ENCODE data around the gene NAALADL2. TPM values are rescaled to one million over a fixed set of nuclear protein-coding genes. Genes with fewer than 3 reads are reported as not detected.
"Not testable (repeated sequence)": the region's sequence is repeated elsewhere in the genome, so short reads cannot be mapped to it uniquely, and the experiment has no call there.

The NAALADL2 gene
- total and polyA plus RNA-seq, 8 donors, result 0.76 to 15.4 (median 7.9) TPM

DNA sequence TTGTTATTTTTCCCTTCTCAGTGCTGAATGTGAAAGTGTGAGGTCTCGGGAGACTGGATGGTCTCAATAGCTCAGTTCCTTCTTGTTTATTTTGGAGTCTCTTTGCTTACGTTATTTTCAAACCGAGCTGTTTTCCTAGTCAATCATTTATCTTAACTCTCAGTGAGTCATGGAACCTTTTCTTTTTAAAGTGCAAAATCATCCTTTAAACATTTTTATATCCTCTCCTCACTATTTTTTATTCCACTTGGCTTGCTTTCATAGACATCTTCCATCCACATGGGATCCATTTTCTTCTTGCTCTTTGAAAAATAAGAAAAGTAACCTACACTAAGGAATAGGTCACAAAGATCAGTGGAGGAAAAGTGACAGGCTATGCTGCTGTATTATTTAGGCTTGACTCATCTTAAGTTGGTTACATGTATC lies 497.8 kb downstream of the NAALADL2 start:
- TF ChIP-seq, protein P1, sequence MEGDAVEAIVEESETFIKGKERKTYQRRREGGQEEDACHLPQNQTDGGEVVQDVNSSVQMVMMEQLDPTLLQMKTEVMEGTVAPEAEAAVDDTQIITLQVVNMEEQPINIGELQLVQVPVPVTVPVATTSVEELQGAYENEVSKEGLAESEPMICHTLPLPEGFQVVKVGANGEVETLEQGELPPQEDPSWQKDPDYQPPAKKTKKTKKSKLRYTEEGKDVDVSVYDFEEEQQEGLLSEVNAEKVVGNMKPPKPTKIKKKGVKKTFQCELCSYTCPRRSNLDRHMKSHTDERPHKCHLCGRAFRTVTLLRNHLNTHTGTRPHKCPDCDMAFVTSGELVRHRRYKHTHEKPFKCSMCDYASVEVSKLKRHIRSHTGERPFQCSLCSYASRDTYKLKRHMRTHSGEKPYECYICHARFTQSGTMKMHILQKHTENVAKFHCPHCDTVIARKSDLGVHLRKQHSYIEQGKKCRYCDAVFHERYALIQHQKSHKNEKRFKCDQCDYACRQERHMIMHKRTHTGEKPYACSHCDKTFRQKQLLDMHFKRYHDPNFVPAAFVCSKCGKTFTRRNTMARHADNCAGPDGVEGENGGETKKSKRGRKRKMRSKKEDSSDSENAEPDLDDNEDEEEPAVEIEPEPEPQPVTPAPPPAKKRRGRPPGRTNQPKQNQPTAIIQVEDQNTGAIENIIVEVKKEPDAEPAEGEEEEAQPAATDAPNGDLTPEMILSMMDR (IDR thresholded peaks at IDR 0.05), result no peak
- FAIRE-seq, result no peak
- H3K4me3 ChIP-seq, result no peak overlapping the region
- intact Hi-C loops (cut with DNase I), result no loop called here
- DNase-seq, result no peak
- no peak overlapping the region for H3K27ac ChIP-seq
- H3K36me3 ChIP-seq, result no peaks in the 10 kb centered on the region
- WGBS, 2 donors, result 27 to 48% methylated on average over 3 of the region's 3 CpGs
- H3K9me3 ChIP-seq, result no peaks in the 10 kb centered on the region
- H3K27me3 ChIP-seq, result no peaks in the 10 kb centered on the region
- no peak for ATAC-seq
- H3K4me1 ChIP-seq, result no peaks in the 10 kb centered on the region

DNA sequence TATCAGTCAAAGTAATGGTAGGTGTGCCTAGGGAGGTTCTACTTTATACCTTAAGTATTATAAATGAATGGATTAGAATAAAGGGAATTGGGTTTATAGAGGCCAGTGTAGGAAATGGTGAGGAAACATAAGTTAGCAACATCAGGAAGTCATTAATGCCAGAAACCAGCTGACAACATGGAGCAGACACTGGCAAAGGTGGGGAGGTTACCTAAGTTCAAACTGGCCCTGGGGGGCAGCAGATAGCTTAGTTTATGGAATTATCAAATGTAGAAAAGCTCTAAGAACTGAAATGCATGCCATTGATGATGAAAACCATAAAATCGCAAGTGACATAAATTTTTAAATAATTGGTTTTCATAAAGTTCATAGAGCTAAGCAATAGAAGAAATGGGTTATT lies 498.6 kb downstream of the NAALADL2 start:
- no peak for ATAC-seq
- TF ChIP-seq, protein P1 (IDR thresholded peaks at IDR 0.05), result no peak
- no peaks in the 10 kb centered on the region for H3K4me1 ChIP-seq
- H3K27ac ChIP-seq, result no peak overlapping the region
- H3K9me3 ChIP-seq, result no peaks in the 10 kb centered on the region
- H3K27me3 ChIP-seq, result no peaks in the 10 kb centered on the region
- no peak for FAIRE-seq
- no peak overlapping the region for H3K4me3 ChIP-seq
- H3K36me3 ChIP-seq, result no peaks in the 10 kb centered on the region
- intact Hi-C loops (cut with DNase I), result no loop called here
- no peak for DNase-seq
- WGBS, 2 donors, result 72 to 86% methylated on average over 1 of the region's 1 CpG

DNA sequence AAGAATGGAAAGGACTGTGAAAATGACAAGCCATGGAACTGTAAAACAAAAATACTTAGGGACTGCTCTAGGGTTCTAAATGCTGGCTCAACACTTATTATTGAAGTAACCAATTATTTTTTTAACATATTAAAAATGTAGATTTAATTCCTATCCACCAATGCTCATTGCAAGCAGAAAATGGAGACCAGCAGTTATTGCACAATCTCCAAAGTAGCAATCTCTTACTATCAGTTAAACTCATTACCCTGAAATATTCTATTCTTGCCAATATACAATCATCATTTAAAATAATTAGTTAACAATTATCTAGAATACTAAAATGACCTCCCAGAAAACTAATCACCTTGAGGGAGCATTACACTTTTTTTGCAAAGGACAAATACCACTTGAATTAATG lies 499.8 kb downstream of the NAALADL2 start:
- no peak overlapping the region for H3K27ac ChIP-seq
- intact Hi-C loops (cut with DNase I), result no loop called here
- H3K36me3 ChIP-seq, result no peaks in the 10 kb centered on the region
- TF ChIP-seq, protein P1 (IDR thresholded peaks at IDR 0.05), result no peak
- no peaks in the 10 kb centered on the region for H3K4me1 ChIP-seq
- no peak for DNase-seq
- no peak overlapping the region for H3K4me3 ChIP-seq
- no peak for ATAC-seq
- FAIRE-seq, result no peak
- H3K9me3 ChIP-seq, result no peaks in the 10 kb centered on the region
- no peaks in the 10 kb centered on the region for H3K27me3 ChIP-seq

DNA sequence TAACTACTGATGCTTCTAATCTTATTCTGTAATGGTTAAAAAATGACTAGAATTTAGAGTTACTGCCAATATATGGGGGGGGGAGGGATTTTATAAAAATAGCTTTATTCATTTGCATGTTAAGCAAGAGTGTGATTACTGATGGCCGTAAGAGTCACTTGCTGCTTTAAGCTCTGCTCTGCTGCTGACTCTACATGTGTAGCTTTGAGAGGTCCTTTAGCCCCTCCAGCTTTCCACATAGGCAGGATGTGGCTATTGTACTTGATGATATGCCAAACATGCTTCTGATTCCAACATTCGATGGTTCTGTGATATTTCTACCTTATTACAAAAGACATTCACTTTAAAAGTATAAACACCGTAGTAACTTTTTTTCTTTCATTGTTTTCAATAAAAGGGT lies 511.3 kb downstream of the NAALADL2 start:
- ATAC-seq; H3K4me3 ChIP-seq; H3K9me3 ChIP-seq; intact Hi-C loops (cut with DNase I); H3K4me1 ChIP-seq; H3K36me3 ChIP-seq; H3K27me3 ChIP-seq; H3K27ac ChIP-seq; DNase-seq; FAIRE-seq: not testable (repeated sequence)
- 43 to 63% methylated on average over 3 of the region's 3 CpGs for WGBS, 2 donors

DNA sequence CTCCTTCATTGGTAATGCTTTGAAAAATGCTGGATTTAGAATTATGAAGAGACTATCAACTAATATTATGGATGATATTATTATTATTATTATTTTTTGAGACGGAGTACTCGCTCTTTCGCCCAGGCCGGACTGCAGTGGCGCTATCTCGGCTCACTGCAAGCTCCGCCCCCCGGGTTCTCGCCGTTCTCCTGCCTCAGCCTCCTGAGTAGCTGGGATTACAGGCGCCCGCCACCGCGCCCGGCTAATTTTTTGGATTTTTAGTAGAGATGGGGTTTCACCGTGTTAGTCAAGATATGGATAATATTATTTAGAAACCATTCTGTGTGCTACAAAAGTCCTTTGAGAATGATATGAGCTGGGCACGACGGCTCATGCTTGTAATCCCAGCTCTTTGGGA lies 512.1 kb downstream of the NAALADL2 start:
- 95% methylated on average over 18 of the region's 18 CpGs for WGBS, 2 donors
- H3K27ac ChIP-seq; H3K36me3 ChIP-seq; FAIRE-seq; H3K4me3 ChIP-seq; H3K27me3 ChIP-seq; H3K4me1 ChIP-seq; H3K9me3 ChIP-seq; ATAC-seq; intact Hi-C loops (cut with DNase I): not testable (repeated sequence)
- DNase-seq, result peak in 1 of 6 donors; percentile 6

DNA sequence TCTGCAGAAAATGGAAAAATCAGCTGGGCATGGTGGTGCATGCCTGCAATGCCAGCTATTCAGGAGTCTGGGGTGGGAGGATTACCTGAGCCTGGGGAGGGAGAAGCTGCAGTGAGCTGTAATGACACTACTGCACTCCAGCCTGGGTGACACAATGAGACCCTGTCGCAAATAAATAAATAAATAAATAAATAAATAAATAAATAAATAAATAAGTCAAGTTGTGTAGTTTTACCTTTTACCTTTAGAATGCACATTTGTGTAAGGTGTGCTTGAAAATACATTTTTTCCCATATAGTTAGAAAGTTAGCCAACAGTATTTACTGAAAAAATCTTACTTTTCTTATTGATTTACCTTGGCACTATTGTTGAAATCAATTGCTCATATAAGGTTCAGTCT lies 515.6 kb downstream of the NAALADL2 start:
- intact Hi-C loops (cut with DNase I), result no loop called here
- no peak for FAIRE-seq
- WGBS, 2 donors, result 95% methylated on average over 1 of the region's 1 CpG

More for the DNA sequence above, 515.6 kb downstream of the NAALADL2 start:
- no peak overlapping the region for H3K27ac ChIP-seq
- no peaks in the 10 kb centered on the region for H3K9me3 ChIP-seq
- no peaks in the 10 kb centered on the region for H3K27me3 ChIP-seq
- no peaks in the 10 kb centered on the region for H3K36me3 ChIP-seq
- ATAC-seq (no peak), DNase-seq (no peak)
- no peaks in the 10 kb centered on the region for H3K4me1 ChIP-seq
- H3K4me3 ChIP-seq, result no peak overlapping the region
- TF ChIP-seq, protein P1 (IDR thresholded peaks at IDR 0.05), result no peak
